Thyroid gland (tissue), 4 donors: ENCODE measurements around the gene RHOBTB1.

Source experiments
- CTCF ChIP-seq, 6 experiments: fragments of 200-600 bp in 3 of 6; fragments of 450-650 bp in 3 of 6; sonication (generic) in 3 of 6; IDR thresholded peaks; one replicate each; pipeline ENCODE4 v1.5.1; 2016 to 2019; ENCODE audit warnings: antibody characterized with exemption in 6 of 6, mild to moderate bottlenecking in 2 of 6, inconsistent platforms in 1 of 6, moderate library complexity in 1 of 6
- POLR2A ChIP-seq, 2 donors: fragments of 450-650 bp; IDR thresholded peaks; one replicate each; pipeline ENCODE4 v1.6.1; 2017; ENCODE audit warnings: antibody characterized with exemption in 2 of 2, mild to moderate bottlenecking in 2 of 2, moderate library complexity in 1 of 2

- TF ChIP-seq CTCF (IDR thresholded peaks at IDR 0.05), result no peak
- TF ChIP-seq POLR2A (IDR thresholded peaks at IDR 0.05), result no peak
Observed at GRCh38 chr10:60963441-60964256, 19.7 kb upstream of the RHOBTB1 start.
